Fibroblast of pulmonary artery (primary cell): ENCODE results near the gene SLC43A3.

Source experiments
- DNase-seq: peaks from one replicate; pipeline ENCODE4 v3.0.0-alpha.2; 2010; ENCODE audit warnings: low read depth
- H3K4me3 ChIP-seq: replicated peaks from 2 replicates; pipeline ENCODE4 v1.5.1; 2011; ENCODE audit warnings: low read depth, mild to moderate bottlenecking, control low read depth, low read length, moderate library complexity
- TF ChIP-seq, protein P1 (sequence below): IDR thresholded peaks from 2 replicates; pipeline ENCODE4 v1.5.1; 2011; ENCODE audit warnings: mild to moderate bottlenecking, control low read depth, low read length, inconsistent platforms; ENCODE audit errors: missing control alignments

The SLC43A3 gene

GRCh38 chr11:57374966-57375365 is 52.0 kb downstream of the SLC43A3 start:
- TF ChIP-seq, protein P1, sequence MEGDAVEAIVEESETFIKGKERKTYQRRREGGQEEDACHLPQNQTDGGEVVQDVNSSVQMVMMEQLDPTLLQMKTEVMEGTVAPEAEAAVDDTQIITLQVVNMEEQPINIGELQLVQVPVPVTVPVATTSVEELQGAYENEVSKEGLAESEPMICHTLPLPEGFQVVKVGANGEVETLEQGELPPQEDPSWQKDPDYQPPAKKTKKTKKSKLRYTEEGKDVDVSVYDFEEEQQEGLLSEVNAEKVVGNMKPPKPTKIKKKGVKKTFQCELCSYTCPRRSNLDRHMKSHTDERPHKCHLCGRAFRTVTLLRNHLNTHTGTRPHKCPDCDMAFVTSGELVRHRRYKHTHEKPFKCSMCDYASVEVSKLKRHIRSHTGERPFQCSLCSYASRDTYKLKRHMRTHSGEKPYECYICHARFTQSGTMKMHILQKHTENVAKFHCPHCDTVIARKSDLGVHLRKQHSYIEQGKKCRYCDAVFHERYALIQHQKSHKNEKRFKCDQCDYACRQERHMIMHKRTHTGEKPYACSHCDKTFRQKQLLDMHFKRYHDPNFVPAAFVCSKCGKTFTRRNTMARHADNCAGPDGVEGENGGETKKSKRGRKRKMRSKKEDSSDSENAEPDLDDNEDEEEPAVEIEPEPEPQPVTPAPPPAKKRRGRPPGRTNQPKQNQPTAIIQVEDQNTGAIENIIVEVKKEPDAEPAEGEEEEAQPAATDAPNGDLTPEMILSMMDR, result no peak
- DNase-seq, result no peak
- H3K4me3 ChIP-seq, result no peak overlapping the region

DNA sequence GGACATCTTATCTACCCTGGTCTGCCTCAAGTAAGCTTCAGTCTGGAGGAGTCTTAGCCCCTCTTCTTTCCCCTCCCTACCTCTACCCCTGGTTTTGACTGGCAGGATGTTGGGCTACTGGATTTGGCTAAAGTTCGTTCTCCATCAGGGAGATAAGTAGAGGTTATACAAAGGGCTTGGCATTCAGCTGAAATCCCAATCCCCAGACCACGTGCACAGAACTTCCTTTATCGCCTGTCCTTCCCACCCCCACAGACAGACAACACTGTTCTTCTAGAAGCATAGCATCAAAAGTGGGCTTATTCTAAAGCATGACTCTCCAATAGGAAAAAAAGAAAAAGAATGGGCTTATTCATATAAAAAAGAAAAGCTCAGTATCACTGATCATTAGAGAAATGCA is 53.8 kb downstream of the SLC43A3 start:
- DNase-seq, result no peak
- no peak overlapping the region for H3K4me3 ChIP-seq
- TF ChIP-seq, protein P1, result no peak

DNA sequence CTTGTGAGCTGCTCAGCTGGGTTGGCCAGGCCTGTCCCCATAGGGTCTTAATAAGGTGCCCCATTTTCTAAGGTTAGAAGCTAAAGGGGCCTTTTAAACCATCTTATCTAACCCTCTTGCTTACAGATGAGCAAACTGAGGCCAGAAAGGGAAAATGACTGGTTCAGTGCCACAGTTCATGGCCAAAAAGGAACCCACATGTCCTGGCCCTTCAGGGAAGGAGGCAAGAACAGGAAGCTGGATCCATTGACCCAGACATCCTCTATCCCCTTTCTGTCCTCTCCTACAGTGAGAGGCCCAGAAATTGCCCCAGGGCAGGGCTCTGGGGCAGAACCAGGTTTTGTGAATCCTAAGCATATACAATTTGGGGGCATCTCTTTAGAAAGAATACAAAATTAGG is 56.0 kb downstream of the SLC43A3 start:
- DNase-seq, result no peak
- no peak overlapping the region for H3K4me3 ChIP-seq
- TF ChIP-seq, protein P1, result no peak

DNA sequence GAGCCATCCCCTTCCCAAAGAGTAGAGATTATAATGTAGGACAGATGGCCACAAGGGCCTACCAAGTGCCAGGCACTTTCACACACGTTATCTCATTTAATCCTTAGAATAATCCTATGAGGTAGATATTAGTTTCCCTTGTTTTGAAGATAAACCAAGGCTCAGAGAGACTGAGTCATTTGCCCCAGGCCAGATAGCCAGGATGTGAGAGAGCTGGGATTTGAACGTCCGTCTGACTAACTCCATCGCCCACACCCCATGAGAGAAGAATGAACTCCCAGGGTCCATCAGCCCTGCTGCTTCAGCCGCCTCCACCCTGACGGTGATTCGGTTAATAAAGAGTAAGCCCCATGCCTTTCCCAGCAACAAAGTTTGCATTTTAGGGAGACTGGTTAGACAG is 56.7 kb downstream of the SLC43A3 start:
- no peak overlapping the region for H3K4me3 ChIP-seq
- DNase-seq, result no peak
- TF ChIP-seq, protein P1, result no peak

DNA sequence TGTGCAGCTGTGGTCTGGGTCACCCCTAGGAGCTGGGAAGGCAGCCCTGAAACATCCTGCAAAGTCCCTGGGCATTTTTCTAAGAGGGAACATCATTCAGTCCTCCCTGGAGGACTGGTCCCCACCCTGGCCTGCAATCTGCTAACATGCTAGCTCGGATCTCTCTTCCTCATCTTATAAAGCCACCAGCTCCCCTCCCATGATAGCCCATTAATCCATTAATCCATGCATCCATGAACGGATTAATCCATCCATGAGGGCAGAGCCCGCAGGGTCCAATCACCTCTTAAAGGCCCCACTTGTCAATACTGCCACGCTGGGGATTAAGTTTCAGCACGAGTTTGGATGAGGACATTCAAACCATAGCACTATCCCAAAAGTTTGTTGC is 58.1 kb downstream of the SLC43A3 start:
- TF ChIP-seq, protein P1, result no peak
- no peak for DNase-seq
- H3K4me3 ChIP-seq, result no peak overlapping the region

- DNase-seq, result no peak
These were observed 58.6 kb downstream of the SLC43A3 start for GRCh38 chr11:57368106-57368844.

More at GRCh38 chr11:57368106-57368844, 58.6 kb downstream of the SLC43A3 start:
- TF ChIP-seq, protein P1, result no peak
- H3K4me3 ChIP-seq, result no peak overlapping the region
